ENCODE data around the gene NGLY1. TPM values are rescaled to one million over a fixed set of nuclear protein-coding genes. Genes with fewer than 3 reads are reported as not detected.

Gene NGLY1
- total RNA-seq, 1 experiment from 2014 or later = 14.6 TPM

DNA sequence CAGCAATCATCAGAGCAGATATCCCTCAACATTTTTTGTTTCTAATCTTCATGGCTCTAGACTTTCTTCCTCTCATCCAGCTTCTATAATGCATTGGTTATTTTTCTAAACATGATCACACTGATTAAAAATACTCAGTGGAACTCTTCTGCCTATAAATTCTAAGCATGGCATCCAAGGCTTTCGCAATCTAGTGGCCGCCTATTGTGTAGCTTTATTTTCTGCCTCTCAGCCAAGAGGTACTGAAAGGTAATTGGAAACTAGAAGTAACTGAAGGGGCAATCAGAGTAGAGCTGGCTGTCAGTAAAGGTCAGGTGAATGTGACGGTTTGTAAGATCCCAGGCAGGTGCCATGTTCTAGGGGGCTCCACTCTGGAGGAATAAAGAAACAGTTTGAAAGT lies 40.1 kb upstream of the NGLY1 start:
- ATAC-seq = no peak
- CTCF ChIA-PET = no interaction called here
- BruUV-seq (replicated peaks) = no TSS peak
- H3K27me3 ChIP-seq (ENCODE audit: control insufficient read depth, insufficient read depth, low read length) = no peaks in the 10 kb centered on the region
- H3K27ac ChIP-seq (ENCODE audit: low read length) = no peak overlapping the region
- DNase-seq (ENCODE audit: low read depth, low spot score) = no peak
- TF ChIP-seq SIN3A (IDR thresholded peaks at IDR 0.05; ENCODE audit: borderline replicate concordance, insufficient read depth, low read depth, low read length) = no peak
- no peak for TF ChIP-seq TCF7L2 (IDR thresholded peaks at IDR 0.05; ENCODE audit: low read depth, low read length)
- no peak for TF ChIP-seq CTCF (IDR thresholded peaks at IDR 0.05)
- no peak for TF ChIP-seq POLR2AphosphoS5 (IDR thresholded peaks at IDR 0.05; ENCODE audit: low read depth, low read length)
- TF ChIP-seq, protein P1, sequence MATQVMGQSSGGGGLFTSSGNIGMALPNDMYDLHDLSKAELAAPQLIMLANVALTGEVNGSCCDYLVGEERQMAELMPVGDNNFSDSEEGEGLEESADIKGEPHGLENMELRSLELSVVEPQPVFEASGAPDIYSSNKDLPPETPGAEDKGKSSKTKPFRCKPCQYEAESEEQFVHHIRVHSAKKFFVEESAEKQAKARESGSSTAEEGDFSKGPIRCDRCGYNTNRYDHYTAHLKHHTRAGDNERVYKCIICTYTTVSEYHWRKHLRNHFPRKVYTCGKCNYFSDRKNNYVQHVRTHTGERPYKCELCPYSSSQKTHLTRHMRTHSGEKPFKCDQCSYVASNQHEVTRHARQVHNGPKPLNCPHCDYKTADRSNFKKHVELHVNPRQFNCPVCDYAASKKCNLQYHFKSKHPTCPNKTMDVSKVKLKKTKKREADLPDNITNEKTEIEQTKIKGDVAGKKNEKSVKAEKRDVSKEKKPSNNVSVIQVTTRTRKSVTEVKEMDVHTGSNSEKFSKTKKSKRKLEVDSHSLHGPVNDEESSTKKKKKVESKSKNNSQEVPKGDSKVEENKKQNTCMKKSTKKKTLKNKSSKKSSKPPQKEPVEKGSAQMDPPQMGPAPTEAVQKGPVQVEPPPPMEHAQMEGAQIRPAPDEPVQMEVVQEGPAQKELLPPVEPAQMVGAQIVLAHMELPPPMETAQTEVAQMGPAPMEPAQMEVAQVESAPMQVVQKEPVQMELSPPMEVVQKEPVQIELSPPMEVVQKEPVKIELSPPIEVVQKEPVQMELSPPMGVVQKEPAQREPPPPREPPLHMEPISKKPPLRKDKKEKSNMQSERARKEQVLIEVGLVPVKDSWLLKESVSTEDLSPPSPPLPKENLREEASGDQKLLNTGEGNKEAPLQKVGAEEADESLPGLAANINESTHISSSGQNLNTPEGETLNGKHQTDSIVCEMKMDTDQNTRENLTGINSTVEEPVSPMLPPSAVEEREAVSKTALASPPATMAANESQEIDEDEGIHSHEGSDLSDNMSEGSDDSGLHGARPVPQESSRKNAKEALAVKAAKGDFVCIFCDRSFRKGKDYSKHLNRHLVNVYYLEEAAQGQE (IDR thresholded peaks at IDR 0.05; ENCODE audit: insufficient read depth in 1 of 2, low read depth in 2 of 2, low read length in 1 of 2) = no peak
- no peaks in the 10 kb centered on the region for H3K36me3 ChIP-seq (ENCODE audit: control insufficient read depth, insufficient read depth, low read length)
- in situ Hi-C loops (cut with HindIII; ENCODE audit: low pct_unique_long_range_greater_than_20kb, low sequenced_read_pairs) = no loop called here
- intact Hi-C loops (cut with micrococcal nuclease; ENCODE audit: unreplicated experiment) = no loop called here
- H3K4me1 ChIP-seq (ENCODE audit: control insufficient read depth, insufficient read depth, low read length) = no peaks in the 10 kb centered on the region
- H3K4me3 ChIP-seq (ENCODE audit: low read depth in 2 of 2, low read length in 2 of 2) = no peak overlapping the region
- POLR2A ChIA-PET = no interaction called here
- no peaks in the 10 kb centered on the region for H3K9me3 ChIP-seq (ENCODE audit: control insufficient read depth, insufficient read depth, low read depth, low read length)

- in situ Hi-C loops (cut with HindIII; ENCODE audit: low pct_unique_long_range_greater_than_20kb, low sequenced_read_pairs) (no loop called here), intact Hi-C loops (cut with micrococcal nuclease; ENCODE audit: unreplicated experiment) (no loop called here)
- DNase-seq (ENCODE audit: low read depth, low spot score) (no peak), ATAC-seq (no peak)
- Histone ChIP-seq H3K4me1 (ENCODE audit: control insufficient read depth, insufficient read depth, low read length) (no peaks in the 10 kb centered on the region), H3K36me3 (ENCODE audit: control insufficient read depth, insufficient read depth, low read length) (no peaks in the 10 kb centered on the region), H3K9me3 (ENCODE audit: control insufficient read depth, insufficient read depth, low read depth, low read length) (no peaks in the 10 kb centered on the region), H3K27ac (ENCODE audit: low read length) (no peak overlapping the region), H3K27me3 (ENCODE audit: control insufficient read depth, insufficient read depth, low read length) (no peaks in the 10 kb centered on the region), H3K4me3 (ENCODE audit: low read depth in 2 of 2, low read length in 2 of 2) (no peak overlapping the region)
- ChIA-PET POLR2A (no interaction called here), CTCF (no interaction called here)
- BruUV-seq (replicated peaks) = no TSS peak
- TF ChIP-seq, protein P1 (IDR thresholded peaks at IDR 0.05; ENCODE audit: insufficient read depth in 1 of 2, low read depth in 2 of 2, low read length in 1 of 2) = no peak
- TF ChIP-seq CTCF (IDR thresholded peaks at IDR 0.05) = no peak
- no peak for TF ChIP-seq POLR2AphosphoS5 (IDR thresholded peaks at IDR 0.05; ENCODE audit: low read depth, low read length)
- no peak for TF ChIP-seq SIN3A (IDR thresholded peaks at IDR 0.05; ENCODE audit: borderline replicate concordance, insufficient read depth, low read depth, low read length)
- TF ChIP-seq TCF7L2 (IDR thresholded peaks at IDR 0.05; ENCODE audit: low read depth, low read length) = no peak
Measured at GRCh38 chr3:25821746-25822573, 38.7 kb upstream of the NGLY1 start.

All from Panc1 (cell line).